Measurements from ENCODE around the gene FICD. TPM values are rescaled to one million over a fixed set of nuclear protein-coding genes. Genes with fewer than 3 reads are reported as not detected.

The FICD gene
- total and polyA plus RNA-seq, 2 experiments from 2014 or later, result 3.5 to 3.6 TPM

DNA sequence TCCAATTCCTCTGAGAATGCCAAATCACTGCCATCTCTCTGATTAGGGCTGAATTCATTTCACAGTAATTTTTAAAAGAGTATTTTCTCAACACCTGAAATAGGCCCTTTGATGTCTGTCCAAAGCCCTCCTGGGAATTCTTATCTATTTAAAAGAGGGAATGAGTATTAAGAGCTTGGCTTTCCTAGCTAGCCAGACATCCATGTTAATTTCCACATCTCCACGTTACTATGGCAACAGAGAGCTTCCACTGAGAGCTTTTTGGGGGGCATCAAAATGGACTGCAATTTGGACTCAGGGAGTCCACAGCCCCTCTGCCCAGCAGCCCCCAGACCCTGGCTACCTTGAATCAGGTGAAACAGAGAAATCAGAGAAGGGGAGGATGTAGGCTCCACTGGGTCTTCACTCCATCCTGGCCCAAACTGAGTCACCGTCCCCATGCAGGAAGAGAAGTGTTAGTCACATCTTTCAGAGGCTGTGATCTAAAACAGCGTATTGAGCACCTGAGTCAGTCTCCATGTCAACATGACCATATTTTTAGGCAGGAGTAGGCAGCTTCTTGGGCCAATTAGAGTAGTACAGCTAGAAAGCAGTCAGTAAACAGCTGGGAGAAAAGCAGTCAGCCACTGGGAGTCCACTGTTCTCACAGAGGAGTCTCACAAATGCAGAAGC lies 7.0 kb upstream of the FICD start:
- Histone ChIP-seq H3K4me3 (no peak overlapping the region), H3K27me3 (no peaks in the 10 kb centered on the region), H3K9me3 (ENCODE audit: low read depth) (no peaks in the 10 kb centered on the region), H3K27ac (no peak overlapping the region), H3K36me3 (no peaks in the 10 kb centered on the region), H3K4me1 (ENCODE audit: low read depth) (no peaks in the 10 kb centered on the region)
- TF ChIP-seq, protein P1, sequence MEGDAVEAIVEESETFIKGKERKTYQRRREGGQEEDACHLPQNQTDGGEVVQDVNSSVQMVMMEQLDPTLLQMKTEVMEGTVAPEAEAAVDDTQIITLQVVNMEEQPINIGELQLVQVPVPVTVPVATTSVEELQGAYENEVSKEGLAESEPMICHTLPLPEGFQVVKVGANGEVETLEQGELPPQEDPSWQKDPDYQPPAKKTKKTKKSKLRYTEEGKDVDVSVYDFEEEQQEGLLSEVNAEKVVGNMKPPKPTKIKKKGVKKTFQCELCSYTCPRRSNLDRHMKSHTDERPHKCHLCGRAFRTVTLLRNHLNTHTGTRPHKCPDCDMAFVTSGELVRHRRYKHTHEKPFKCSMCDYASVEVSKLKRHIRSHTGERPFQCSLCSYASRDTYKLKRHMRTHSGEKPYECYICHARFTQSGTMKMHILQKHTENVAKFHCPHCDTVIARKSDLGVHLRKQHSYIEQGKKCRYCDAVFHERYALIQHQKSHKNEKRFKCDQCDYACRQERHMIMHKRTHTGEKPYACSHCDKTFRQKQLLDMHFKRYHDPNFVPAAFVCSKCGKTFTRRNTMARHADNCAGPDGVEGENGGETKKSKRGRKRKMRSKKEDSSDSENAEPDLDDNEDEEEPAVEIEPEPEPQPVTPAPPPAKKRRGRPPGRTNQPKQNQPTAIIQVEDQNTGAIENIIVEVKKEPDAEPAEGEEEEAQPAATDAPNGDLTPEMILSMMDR (IDR thresholded peaks at IDR 0.05; ENCODE audit: low read depth, low read length), result no peak
- DNase-seq (ENCODE audit: low read depth in 1 of 2, low spot score in 1 of 2), result no peak

DNA sequence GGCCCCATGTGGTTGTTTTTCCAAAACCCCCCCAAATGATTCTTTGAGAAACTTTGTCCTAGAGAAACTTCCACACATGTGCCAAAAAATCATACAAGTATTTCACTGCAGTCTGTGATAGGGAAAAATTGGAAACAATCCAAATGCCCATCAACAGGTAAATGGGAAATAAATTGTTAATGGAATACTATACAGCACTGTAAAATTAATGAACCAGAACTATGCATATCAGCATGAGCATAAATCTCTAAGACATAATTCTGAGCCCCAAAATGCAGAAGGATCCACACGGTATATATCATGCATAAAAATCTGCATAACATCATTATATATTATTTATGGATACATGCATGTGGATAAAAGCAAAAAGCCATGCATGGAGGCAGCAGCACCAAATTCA lies 5.3 kb upstream of the FICD start:
- TF ChIP-seq, protein P1 (IDR thresholded peaks at IDR 0.05; ENCODE audit: low read depth, low read length), result no peak

DNA sequence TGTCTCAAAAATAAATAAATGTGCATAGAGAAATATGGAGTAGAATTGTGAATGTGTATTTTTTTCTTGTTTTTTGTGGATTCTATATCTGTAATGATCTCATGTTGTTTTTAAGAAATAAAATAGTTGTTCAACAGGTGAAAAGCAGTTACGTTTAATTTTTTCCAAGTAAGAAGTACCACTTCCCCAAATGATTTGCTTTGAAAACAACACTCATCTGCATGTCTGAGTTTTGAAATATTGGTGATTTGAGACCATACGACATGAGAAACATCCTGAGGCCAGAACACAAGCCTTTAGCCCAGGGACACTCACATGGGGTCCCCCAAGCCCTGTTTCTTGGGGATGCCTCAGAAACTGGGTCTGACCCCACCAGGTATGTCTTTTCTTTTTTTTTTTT lies 4.2 kb upstream of the FICD start:
- no peak for DNase-seq (ENCODE audit: low read depth in 1 of 2, low spot score in 1 of 2)
- H3K4me1 ChIP-seq (ENCODE audit: low read depth), result peaks cover 3% of the 10 kb centered on the region
- H3K9me3 ChIP-seq (ENCODE audit: low read depth), result no peaks in the 10 kb centered on the region
- H3K27me3 ChIP-seq, result no peaks in the 10 kb centered on the region
- TF ChIP-seq, protein P1 (IDR thresholded peaks at IDR 0.05; ENCODE audit: low read depth, low read length), result no peak
- no peak overlapping the region for H3K27ac ChIP-seq
- H3K36me3 ChIP-seq, result no peaks in the 10 kb centered on the region
- no peak overlapping the region for H3K4me3 ChIP-seq

More for the DNA sequence above, 5.3 kb upstream of the FICD start:
- no peak for DNase-seq (ENCODE audit: low read depth in 1 of 2, low spot score in 1 of 2)
- Histone ChIP-seq H3K4me1 (ENCODE audit: low read depth) (no peaks in the 10 kb centered on the region), H3K36me3 (no peaks in the 10 kb centered on the region), H3K4me3 (no peak overlapping the region), H3K27me3 (no peaks in the 10 kb centered on the region), H3K27ac (no peak overlapping the region), H3K9me3 (ENCODE audit: low read depth) (no peaks in the 10 kb centered on the region)

DNA sequence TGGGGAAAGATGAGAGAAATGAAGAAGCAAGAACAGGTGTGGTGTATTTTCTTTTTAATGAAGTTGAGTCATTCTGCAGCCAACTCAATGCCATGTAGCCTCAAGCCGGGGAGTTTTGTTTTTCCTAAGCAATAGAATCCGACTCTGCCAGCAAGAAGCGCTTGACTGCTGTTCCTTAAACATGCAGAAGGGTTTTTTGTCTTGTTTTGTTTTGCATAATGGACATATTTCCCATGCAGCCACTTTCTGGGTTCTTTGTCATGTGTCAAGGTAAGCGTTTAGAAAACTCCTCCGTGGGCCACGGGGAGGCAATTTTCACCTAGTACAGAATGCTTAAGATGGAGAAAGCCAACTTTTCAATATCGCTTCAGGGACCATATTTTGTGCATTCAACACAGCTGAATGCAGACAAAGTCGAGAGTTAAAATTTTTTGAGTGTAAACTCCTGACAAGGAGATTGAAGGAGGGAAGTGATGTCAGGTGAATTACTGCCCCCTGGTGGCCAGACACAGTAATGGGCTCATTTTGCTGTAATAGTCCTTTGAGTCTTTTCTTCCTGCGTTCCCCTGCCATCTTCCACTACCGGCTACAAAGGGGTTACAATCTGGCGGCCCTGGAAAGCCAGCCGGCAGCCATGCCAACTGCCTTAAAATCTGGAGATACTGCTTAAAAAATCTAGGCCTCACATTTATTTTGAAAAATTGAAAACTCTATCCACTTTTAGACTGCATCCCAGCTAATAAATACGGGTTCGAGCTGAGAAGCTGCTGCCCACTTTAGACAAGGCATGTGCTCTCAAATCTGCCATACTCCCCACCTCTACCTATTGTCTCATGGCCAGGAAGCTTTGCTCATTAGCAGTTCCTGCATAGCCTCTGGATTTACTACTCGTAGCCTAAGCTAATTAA lies 3.2 kb upstream of the FICD start:
- DNase-seq (ENCODE audit: low read depth in 1 of 2, low spot score in 1 of 2), result peak; percentile 70 to 76
- TF ChIP-seq, protein P1 (IDR thresholded peaks at IDR 0.05; ENCODE audit: low read depth, low read length), result peak; percentile 82
- no peaks in the 10 kb centered on the region for H3K27me3 ChIP-seq
- H3K36me3 ChIP-seq, result no peaks in the 10 kb centered on the region
- H3K27ac ChIP-seq, result no peak overlapping the region
- no peak overlapping the region for H3K4me3 ChIP-seq
- H3K4me1 ChIP-seq (ENCODE audit: low read depth), result peaks cover 3% of the 10 kb centered on the region
- H3K9me3 ChIP-seq (ENCODE audit: low read depth), result no peaks in the 10 kb centered on the region

DNA sequence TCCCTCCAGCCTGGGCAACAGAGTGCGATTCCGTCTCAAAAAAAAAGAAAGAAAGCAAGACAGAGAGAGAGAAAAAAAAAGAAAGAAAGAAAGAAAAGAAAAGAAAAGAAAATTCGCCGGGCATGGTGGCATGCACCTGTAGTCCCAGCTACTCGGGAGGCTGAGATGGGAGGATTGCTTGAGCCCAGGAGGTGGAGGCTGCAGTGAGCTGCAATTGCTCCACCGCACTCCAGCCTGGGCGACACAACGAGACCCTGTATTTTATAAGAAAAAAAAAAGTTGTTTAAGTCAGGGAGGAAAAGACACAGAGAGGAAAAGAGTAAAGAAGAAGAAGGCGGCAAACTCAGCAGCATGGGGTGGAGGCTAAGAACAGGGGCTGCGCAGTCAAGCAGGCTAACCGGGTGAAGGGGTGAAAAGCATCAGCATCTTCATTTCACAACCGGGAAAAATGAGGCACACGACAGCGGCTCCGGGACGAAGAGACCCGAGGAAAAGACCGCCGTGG lies 557 bp upstream of the FICD start:
- Histone ChIP-seq H3K9me3 (ENCODE audit: low read depth) (no peaks in the 10 kb centered on the region), H3K4me3 (peak overlapping the region; percentile 80), H3K27me3 (no peaks in the 10 kb centered on the region), H3K27ac (no peak overlapping the region), H3K36me3 (peaks cover 4% of the 10 kb centered on the region), H3K4me1 (ENCODE audit: low read depth) (peaks cover 3% of the 10 kb centered on the region)
- DNase-seq (ENCODE audit: low read depth in 1 of 2, low spot score in 1 of 2), result no peak
- TF ChIP-seq, protein P1 (IDR thresholded peaks at IDR 0.05; ENCODE audit: low read depth, low read length), result no peak
